PC-9 (cell line): ENCODE results near the gene EMP1. TPM values are rescaled to one million over a fixed set of nuclear protein-coding genes. Genes with fewer than 3 reads are reported as not detected.

Experiments
- BruUV-seq: library from RNA; stranded (reverse); fragments of 400-500 nt; replicated peaks from 2 replicates; lab custom pipeline; 2021; lab: Mats Ljungman, UMichigan
- CTCF ChIA-PET: fragments of 300-600 bp; sonication (Branson Sonifier 250); formaldehyde crosslinking; loops from one replicate; lab custom pipeline; 2022; ENCODE audit warnings: antibody characterized with exemption; lab: Charles Lee
- POLR2A ChIA-PET: fragments of 300-600 bp; sonication (Branson Sonifier 250); formaldehyde crosslinking; loops from one replicate; lab custom pipeline; 2022; ENCODE audit warnings: antibody characterized with exemption; ENCODE audit not compliant: unreplicated experiment; lab: Charles Lee
- DNase-seq, 2 experiments: peaks; one replicate each; pipeline versions ENCODE4 v3.0.0 to v3.0.0-alpha.2; 2015 to 2022; ENCODE audit warnings: mixed read lengths in 1 of 2
- H2AFZ ChIP-seq: fragments of 200-600 bp; sonication (generic); 2 replicates; pipeline ENCODE4 v1.8.1; 2017; ENCODE audit warnings: antibody characterized with exemption
- H3F3A ChIP-seq: fragments of 200-600 bp; sonication (generic); 2 replicates; pipeline ENCODE4 v1.8.1; 2017; ENCODE audit warnings: antibody characterized with exemption, mild to moderate bottlenecking, low read depth; ENCODE audit not compliant: insufficient read depth
- H3K27ac ChIP-seq: fragments of 200-600 bp; sonication (generic); 2 replicates; pipeline ENCODE4 v1.6.1; 2016; ENCODE audit warnings: mixed run types
- H3K27me3 ChIP-seq: fragments of 200-600 bp; sonication (generic); 2 replicates; pipeline ENCODE4 v1.6.1; 2016; ENCODE audit warnings: low read depth, mixed run types; ENCODE audit not compliant: insufficient read depth
- H3K36me3 ChIP-seq: fragments of 200-600 bp; sonication (generic); 2 replicates; pipeline ENCODE4 v1.6.1; 2016; ENCODE audit warnings: low read depth, mixed run types
- H3K4me1 ChIP-seq: fragments of 200-600 bp; sonication (generic); replicated peaks from 2 replicates; pipeline ENCODE4 v1.6.1; 2016; ENCODE audit warnings: mixed run types; ENCODE audit not compliant: insufficient read depth
- H3K4me2 ChIP-seq: fragments of 200-600 bp; sonication (generic); 2 replicates; pipeline ENCODE4 v1.6.1; 2017; ENCODE audit warnings: mixed run types
- H3K4me3 ChIP-seq: fragments of 200-600 bp; sonication (generic); 2 replicates; pipeline ENCODE4 v1.6.1; 2016; ENCODE audit warnings: mixed run types
- H3K79me2 ChIP-seq: fragments of 200-600 bp; sonication (generic); 2 replicates; pipeline ENCODE4 v1.6.1; 2017; ENCODE audit warnings: low read depth, mixed run types
- H3K9me2 ChIP-seq: fragments of 200-600 bp; sonication (generic); 2 replicates; pipeline ENCODE4 v1.8.1; 2017; ENCODE audit warnings: mild to moderate bottlenecking; ENCODE audit not compliant: insufficient read depth
- H3K9me3 ChIP-seq: fragments of 200-600 bp; sonication (generic); 2 replicates; pipeline ENCODE4 v1.8.1; 2016; ENCODE audit warnings: low read depth; ENCODE audit not compliant: insufficient read depth
- H4K20me1 ChIP-seq: fragments of 200-600 bp; sonication (generic); 2 replicates; pipeline ENCODE4 v1.8.1; 2017; ENCODE audit not compliant: insufficient read depth
- EZH2 ChIP-seq: fragments of 200-600 bp; sonication (generic); IDR thresholded peaks from 2 replicates; pipeline ENCODE4 v1.8.0; 2017; ENCODE audit warnings: antibody characterized with exemption, low read depth
- intact Hi-C: fragments of 100-400 bp; cut with micrococcal nuclease; formaldehyde crosslinking; loops from one replicate; pipeline ENCODE4 v1.10.0; 2022; ENCODE audit not compliant: unreplicated experiment
- total RNA-seq: library from RNA; stranded (reverse); gene quantifications from 2 replicates; pipeline ENCODE4 v1.2.3, GENCODE V29; 2021
- TF ChIP-seq, protein P1 (sequence below): fragments of 200-600 bp; sonication (generic); conservative IDR thresholded peaks from 2 replicates; pipeline ENCODE4 v1.6.1; 2017; ENCODE audit warnings: mixed run types, antibody characterized with exemption, mild to moderate bottlenecking, moderate library complexity

Gene EMP1
- total RNA-seq, 1 experiment from 2014 or later = 909 TPM

DNA sequence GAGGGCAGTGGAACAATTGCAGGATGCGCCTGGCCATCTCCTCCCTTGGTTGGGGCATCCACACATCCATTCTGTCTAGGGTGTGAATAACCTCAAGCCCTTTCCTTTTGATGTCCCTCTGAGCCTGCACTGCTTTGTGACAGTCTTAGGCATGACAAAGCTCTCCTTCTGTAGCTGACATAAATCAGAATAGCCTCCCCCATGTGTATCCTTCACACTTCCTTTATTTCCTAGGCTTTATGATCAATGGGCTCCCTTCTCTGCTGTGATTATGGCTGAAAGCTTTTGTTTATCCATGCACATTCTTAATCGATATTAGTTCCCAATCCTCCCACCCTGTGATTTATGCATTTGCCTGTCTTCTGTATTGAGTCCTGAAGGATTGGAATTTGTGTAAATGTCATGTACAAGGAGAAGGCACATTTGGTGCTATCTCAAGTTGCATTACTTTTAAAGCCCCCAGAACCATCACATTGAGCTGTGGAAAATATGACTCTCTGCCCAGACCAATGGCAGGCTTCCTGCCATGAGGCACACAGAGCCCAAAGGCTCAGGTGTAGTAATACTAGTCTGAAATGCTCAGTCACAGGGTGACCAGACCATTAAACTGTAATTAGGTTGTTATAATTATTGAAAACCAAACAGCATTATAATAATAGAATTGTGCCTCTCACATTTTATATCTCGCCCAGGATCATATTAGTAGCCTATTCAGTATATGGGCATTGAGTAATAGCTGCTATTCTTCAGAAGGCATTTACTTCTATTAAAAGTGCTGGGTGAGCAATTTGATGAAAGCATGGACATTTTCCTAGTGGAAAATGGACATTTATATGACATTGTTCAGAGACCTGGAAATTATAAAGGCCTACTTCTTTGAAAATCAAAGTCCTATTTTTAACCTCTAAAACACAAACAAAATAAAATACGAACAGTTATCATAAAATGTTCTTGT lies 14.0 kb downstream of the EMP1 start:
- Histone ChIP-seq H3K4me1 (peaks cover 61% of the 10 kb centered on the region), H4K20me1 (no peaks in the 10 kb centered on the region), H3K4me3 (peak overlapping the region; percentile 32; the same call in 1 of the 2 replicates), H3K9me2 (no peaks in the 10 kb centered on the region), H3F3A (peaks cover 76% of the 10 kb centered on the region), H2AFZ (no peak overlapping the region), H3K27ac (peak overlapping the region; percentile 99), H3K27me3 (no peaks in the 10 kb centered on the region), H3K36me3 (peaks cover 81% of the 10 kb centered on the region), H3K79me2 (peaks cover 79% of the 10 kb centered on the region), H3K9me3 (no peaks in the 10 kb centered on the region), H3K4me2 (peak overlapping the region; percentile 98)
- intact Hi-C loops = loop anchor here (5.0 kb wide), 1 partner anchor 293 kb away; no protein-coding TSS in a partner anchor
- TF ChIP-seq, protein P1, sequence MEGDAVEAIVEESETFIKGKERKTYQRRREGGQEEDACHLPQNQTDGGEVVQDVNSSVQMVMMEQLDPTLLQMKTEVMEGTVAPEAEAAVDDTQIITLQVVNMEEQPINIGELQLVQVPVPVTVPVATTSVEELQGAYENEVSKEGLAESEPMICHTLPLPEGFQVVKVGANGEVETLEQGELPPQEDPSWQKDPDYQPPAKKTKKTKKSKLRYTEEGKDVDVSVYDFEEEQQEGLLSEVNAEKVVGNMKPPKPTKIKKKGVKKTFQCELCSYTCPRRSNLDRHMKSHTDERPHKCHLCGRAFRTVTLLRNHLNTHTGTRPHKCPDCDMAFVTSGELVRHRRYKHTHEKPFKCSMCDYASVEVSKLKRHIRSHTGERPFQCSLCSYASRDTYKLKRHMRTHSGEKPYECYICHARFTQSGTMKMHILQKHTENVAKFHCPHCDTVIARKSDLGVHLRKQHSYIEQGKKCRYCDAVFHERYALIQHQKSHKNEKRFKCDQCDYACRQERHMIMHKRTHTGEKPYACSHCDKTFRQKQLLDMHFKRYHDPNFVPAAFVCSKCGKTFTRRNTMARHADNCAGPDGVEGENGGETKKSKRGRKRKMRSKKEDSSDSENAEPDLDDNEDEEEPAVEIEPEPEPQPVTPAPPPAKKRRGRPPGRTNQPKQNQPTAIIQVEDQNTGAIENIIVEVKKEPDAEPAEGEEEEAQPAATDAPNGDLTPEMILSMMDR = no peak
- TF ChIP-seq EZH2 = no peak
- POLR2A ChIA-PET = interaction anchor here (0.5 to 1.5 kb wide), 5 partner anchors 13 to 319 kb away, joined by 3 to 4 read pairs (median 3); partner anchors contain the start of genes EMP1 and GPRC5A
- BruUV-seq = no TSS peak
- DNase-seq = no peak
- CTCF ChIA-PET = interaction anchor here (0.5 to 1.8 kb wide), 8 partner anchors 10 to 117 kb away, joined by 3 to 10 read pairs (median 4); partner anchors contain the start of gene EMP1

DNA sequence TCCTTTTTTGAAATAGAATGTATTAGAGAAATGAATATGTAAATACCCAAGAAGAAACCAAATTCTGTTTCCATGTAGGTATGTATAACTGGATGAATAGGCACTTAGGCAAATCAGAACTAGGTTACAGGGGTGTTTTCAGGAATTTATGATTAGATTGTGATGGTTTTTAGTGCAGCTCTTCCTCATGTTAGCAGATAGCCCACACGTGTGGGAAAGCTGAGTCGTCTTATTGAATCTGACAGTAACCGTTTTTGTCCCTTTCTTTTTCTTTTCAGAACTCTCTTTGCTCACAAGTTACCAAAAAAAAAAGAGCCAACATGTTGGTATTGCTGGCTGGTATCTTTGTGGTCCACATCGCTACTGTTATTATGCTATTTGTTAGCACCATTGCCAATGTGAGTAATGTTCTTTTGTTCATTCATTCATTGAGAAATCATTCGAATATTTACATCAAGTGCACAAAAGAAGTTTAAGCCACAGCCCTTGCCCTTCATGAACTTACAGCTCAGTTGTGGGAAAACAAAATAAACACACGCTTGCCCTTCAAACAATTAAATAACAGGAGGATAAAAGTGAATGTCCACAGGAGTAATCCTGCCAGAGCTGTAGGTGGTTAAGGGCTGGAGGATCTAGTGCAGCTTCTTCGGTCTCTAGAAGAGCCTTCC lies 14.8 kb downstream of the EMP1 start:
- ChIA-PET POLR2A (interaction anchor here (0.5 to 1.5 kb wide), 5 partner anchors 14 to 320 kb away, joined by 3 to 6 read pairs (median 3); partner anchors contain the start of genes EMP1 and GPRC5A), CTCF (interaction anchor here (0.5 to 1.8 kb wide), 18 partner anchors 8 to 296 kb away, joined by 3 to 14 read pairs (median 5); partner anchors contain the start of gene EMP1)
- no peak for DNase-seq
- no peaks in the 10 kb centered on the region for H3K9me2 ChIP-seq
- BruUV-seq = no TSS peak
- H3K4me1 ChIP-seq = peaks cover 55% of the 10 kb centered on the region
- no peaks in the 10 kb centered on the region for H3K27me3 ChIP-seq
- peaks cover 78% of the 10 kb centered on the region for H3F3A ChIP-seq
- H2AFZ ChIP-seq = no peak overlapping the region
- H3K36me3 ChIP-seq = peaks cover 89% of the 10 kb centered on the region
- H3K9me3 ChIP-seq = no peaks in the 10 kb centered on the region
- H3K27ac ChIP-seq = peak overlapping the region; percentile 99
- H3K79me2 ChIP-seq = peaks cover 75% of the 10 kb centered on the region
- H3K4me3 ChIP-seq = no peak overlapping the region
- intact Hi-C loops = loop anchor here (5.0 kb wide), 1 partner anchor 294 kb away; no protein-coding TSS in a partner anchor
- H4K20me1 ChIP-seq = no peaks in the 10 kb centered on the region
- TF ChIP-seq, protein P1 = no peak
- no peak for TF ChIP-seq EZH2
- peak overlapping the region; percentile 98 for H3K4me2 ChIP-seq
